IMR-90 (cell line): ENCODE data around the gene LDHB. TPM values are rescaled to one million over a fixed set of nuclear protein-coding genes. Genes with fewer than 3 reads are reported as not detected.

Experiments used
- ATAC-seq: fragments of 200-7000 bp; cut with Tn5 transposase; 2 replicates; pipeline ENCODE4 v1.9.1; 2020; ENCODE audit warnings: low read depth, mild to moderate bottlenecking, moderate library complexity
- BruUV-seq: library from RNA; stranded (reverse); fragments of 400-500 nt; replicated peaks from 2 replicates; lab custom pipeline; 2021; lab: Mats Ljungman, UMichigan
- CTCF ChIA-PET: fragments of 300-600 bp; formaldehyde crosslinking; extraction: SDS; loops from one replicate; lab custom pipeline; 2021; ENCODE audit warnings: antibody characterized with exemption; lab: Yijun Ruan, JAX
- POLR2A ChIA-PET: fragments of 300-600 bp; sonication (Branson Sonifier 250); formaldehyde crosslinking; loops from one replicate; lab custom pipeline; 2022; ENCODE audit warnings: antibody characterized with exemption; ENCODE audit not compliant: unreplicated experiment; lab: Charles Lee
- DNase-seq: peaks from one replicate; pipeline ENCODE4 v3.0.0; 2013
- H2AFZ ChIP-seq: replicated peaks from 2 replicates; pipeline ENCODE3; 2013; ENCODE audit warnings: low read length, mild to moderate bottlenecking; ENCODE audit not compliant: poor library complexity
- H2AK5ac ChIP-seq: 2 replicates; pipeline ENCODE4 v1.6.1; 2013; ENCODE audit warnings: low read depth, low read length, inconsistent platforms
- H2AK9ac ChIP-seq: replicated peaks from 2 replicates; pipeline ENCODE3; 2013; ENCODE audit warnings: mild to moderate bottlenecking, low read depth, low read length, moderate library complexity; ENCODE audit not compliant: poor library complexity
- H2BK120ac ChIP-seq: 2 replicates; pipeline ENCODE4 v1.6.1; 2013; ENCODE audit warnings: low read depth, low read length, inconsistent platforms
- H2BK15ac ChIP-seq: 3 replicates; pipeline ENCODE4 v1.6.1; 2013; ENCODE audit warnings: low read depth, low read length, inconsistent platforms
- H2BK20ac ChIP-seq: 2 replicates; pipeline ENCODE4 v1.6.1; 2013; ENCODE audit warnings: low read depth, mild to moderate bottlenecking, inconsistent platforms, low read length, moderate library complexity
- H2BK5ac ChIP-seq: 2 replicates; pipeline ENCODE4 v1.6.1; 2013; ENCODE audit warnings: mild to moderate bottlenecking, low read depth, low read length, inconsistent platforms; ENCODE audit not compliant: poor library complexity, severe bottlenecking
- H3K14ac ChIP-seq: replicated peaks from 2 replicates; pipeline ENCODE4 v1.6.1; 2013; ENCODE audit warnings: low read depth, low read length, inconsistent platforms
- H3K18ac ChIP-seq: 2 replicates; pipeline ENCODE4 v1.6.1; 2013; ENCODE audit warnings: low read depth, low read length, control low read depth
- H3K23ac ChIP-seq: 2 replicates; pipeline ENCODE4 v1.6.1; 2013; ENCODE audit warnings: low read depth, low read length, inconsistent platforms
- H3K27ac ChIP-seq: 2 replicates; pipeline ENCODE4 v1.5.1; 2013; ENCODE audit warnings: mild to moderate bottlenecking, control low read depth, low read length; ENCODE audit not compliant: insufficient read depth
- H3K27me3 ChIP-seq: 2 replicates; pipeline ENCODE4 v1.6.1; 2013; ENCODE audit warnings: low read length; ENCODE audit not compliant: control insufficient read depth, insufficient read depth
- H3K36me3 ChIP-seq: 2 replicates; pipeline ENCODE4 v1.6.1; 2013; ENCODE audit warnings: low read length, mixed read lengths; ENCODE audit not compliant: control insufficient read depth, insufficient read depth
- H3K4ac ChIP-seq: 2 replicates; pipeline ENCODE4 v1.6.1; 2013; ENCODE audit warnings: low read depth, low read length, inconsistent platforms
- H3K4me1 ChIP-seq: 2 replicates; pipeline ENCODE4 v1.6.1; 2013; ENCODE audit warnings: low read length, mixed read lengths; ENCODE audit not compliant: control insufficient read depth, insufficient read depth
- H3K4me2 ChIP-seq: 2 replicates; pipeline ENCODE4 v1.6.1; 2013; ENCODE audit warnings: low read depth, mild to moderate bottlenecking, control low read depth, low read length, moderate library complexity
- H3K4me3 ChIP-seq: 2 replicates; pipeline ENCODE4 v1.5.1; 2013; ENCODE audit warnings: low read depth, mild to moderate bottlenecking, control low read depth, low read length, moderate library complexity; ENCODE audit not compliant: insufficient read depth
- H3K56ac ChIP-seq: 2 replicates; pipeline ENCODE4 v1.6.1; 2013; ENCODE audit warnings: low read length, inconsistent platforms; ENCODE audit not compliant: insufficient read depth; ENCODE audit errors: extremely low read depth
- H3K79me1 ChIP-seq, 2 experiments: 2 replicates each; pipeline ENCODE4 v1.6.1; 2013; ENCODE audit warnings: low read length in 2 of 2, inconsistent platforms in 1 of 2, low read depth in 1 of 2
- H3K9ac ChIP-seq: 2 replicates; pipeline ENCODE4 v1.6.1; 2013; ENCODE audit warnings: low read depth, low read length, control low read depth
- H3K9me1 ChIP-seq: 2 replicates; pipeline ENCODE4 v1.6.1; 2013; ENCODE audit warnings: low read length, inconsistent platforms; ENCODE audit not compliant: insufficient read depth
- H3K9me3 ChIP-seq: 2 replicates; pipeline ENCODE4 v1.6.1; 2013; ENCODE audit warnings: low read length; ENCODE audit not compliant: control insufficient read depth, insufficient read depth
- H4K20me1 ChIP-seq: 2 replicates; pipeline ENCODE4 v1.6.1; 2013; ENCODE audit warnings: low read length, inconsistent platforms; ENCODE audit not compliant: insufficient read depth
- H4K5ac ChIP-seq: 2 replicates; pipeline ENCODE4 v1.6.1; 2013; ENCODE audit warnings: mild to moderate bottlenecking, low read depth, low read length, control low read depth
- H4K8ac ChIP-seq, 2 experiments: 2 replicates each; pipeline ENCODE4 v1.6.1; 2013; ENCODE audit warnings: low read depth in 2 of 2, low read length in 2 of 2, control low read depth in 1 of 2, inconsistent platforms in 1 of 2
- H4K91ac ChIP-seq: 2 replicates; pipeline ENCODE4 v1.6.1; 2013; ENCODE audit warnings: low read depth, low read length, inconsistent platforms; ENCODE audit not compliant: insufficient read depth
- BHLHE40 ChIP-seq: fragments of 150-350 bp; IDR thresholded peaks from 2 replicates; pipeline ENCODE4 v1.6.1; 2016; ENCODE audit warnings: mild to moderate bottlenecking, low read depth, low read length
- FOS ChIP-seq: fragments of 150-350 bp; IDR thresholded peaks from 2 replicates; pipeline ENCODE4 v1.6.1; 2016; ENCODE audit warnings: low read depth, low read length
- MAFK ChIP-seq: IDR thresholded peaks from 2 replicates; pipeline ENCODE4 v1.6.1; 2012; ENCODE audit warnings: low read depth, low read length, improper control_type of control experiment
- MXI1 ChIP-seq: IDR thresholded peaks from 2 replicates; pipeline ENCODE4 v1.6.1; 2012; ENCODE audit warnings: low read depth, mild to moderate bottlenecking, low read length, moderate library complexity, borderline replicate concordance
- POLR2A ChIP-seq: IDR thresholded peaks from 2 replicates; pipeline ENCODE4 v1.6.1; 2012; ENCODE audit warnings: mild to moderate bottlenecking, low read depth, low read length
- RAD21 ChIP-seq: IDR thresholded peaks from 2 replicates; pipeline ENCODE4 v1.6.1; 2012; ENCODE audit warnings: low read length, improper control_type of control experiment
- RCOR1 ChIP-seq: IDR thresholded peaks from 2 replicates; pipeline ENCODE4 v1.6.1; 2012; ENCODE audit warnings: mild to moderate bottlenecking, low read length, improper control_type of control experiment; ENCODE audit not compliant: insufficient replicate concordance
- RFX5 ChIP-seq: IDR thresholded peaks from 2 replicates; pipeline ENCODE4 v1.8.0; 2012; ENCODE audit warnings: low read depth, mild to moderate bottlenecking, low read length, moderate library complexity
- whole genome bisulfite sequencing, 2 experiments: methylation state at CpG; one replicate each; pipeline versions ENCODE4 v1.1.5 to v1.1.7; 2013; ENCODE audit warnings: missing lambda C conversion rate in 2 of 2; ENCODE audit not compliant: insufficient read length in 1 of 2; ENCODE audit errors: extremely low coverage in 2 of 2; 5-methylcytosine and 5-hydroxymethylcytosine counted together
- dilution Hi-C: fragments of 300-500 bp; cut with HindIII; formaldehyde crosslinking; loops from one replicate; pipeline ENCODE4 v1.14.3; 2018; ENCODE audit warnings: low sequenced_read_pairs; ENCODE audit not compliant: unreplicated experiment
- in situ Hi-C: fragments of 300-500 bp; cut with MboI; formaldehyde crosslinking; loops from 3 replicates; pipeline ENCODE4 v1.14.3; 2019; ENCODE audit warnings: low sequenced_read_pairs, inconsistent platforms, mixed read lengths
- intact Hi-C: fragments of 100-400 bp; cut with micrococcal nuclease; formaldehyde crosslinking; loops from 2 replicates; pipeline ENCODE4 v1.10.0; 2022
- polyA plus RNA-seq, 3 experiments: library from polyadenylated mRNA; depleted of rRNA; stranded (reverse); fragments of >200 nt; gene quantifications; 2 replicates each; pipeline ENCODE4 v1.2.3, GENCODE V29; 2012; ENCODE audit warnings: low replicate concordance in 1 of 3
- total RNA-seq: library from RNA; depleted of rRNA; stranded (reverse); fragments of >200 nt; gene quantifications from 2 replicates; pipeline ENCODE4 v1.2.3, GENCODE V29; 2012
- TF ChIP-seq, protein P1 (sequence below): conservative IDR thresholded peaks from 2 replicates; pipeline ENCODE4 v1.5.1; 2012; ENCODE audit warnings: mild to moderate bottlenecking, low read depth, low read length, improper control_type of control experiment

LDHB gene
- total and polyA plus RNA-seq, 2 of the 4 experiments (the other 2 are of a cell fraction), result 623 to 630 TPM

DNA sequence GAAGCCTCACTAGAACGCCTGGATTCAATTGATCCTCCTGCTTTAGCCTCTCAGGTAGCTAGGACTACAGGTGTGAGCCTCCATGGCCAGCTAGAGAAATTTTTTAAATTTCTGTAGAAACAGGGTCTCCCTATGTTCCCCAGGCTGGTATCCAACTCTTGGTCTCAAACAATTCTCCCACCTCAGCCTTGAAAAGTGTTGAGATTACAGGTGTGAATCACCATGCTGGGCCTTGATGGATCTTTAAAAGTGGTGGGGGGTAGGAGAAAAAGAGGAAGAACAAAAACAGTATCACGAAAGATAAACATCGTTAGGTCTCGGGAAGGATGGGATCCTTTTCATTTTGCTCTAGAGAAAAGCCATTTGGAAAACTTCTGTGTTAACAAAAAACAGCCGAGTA, 57.4 kb downstream of the LDHB start:
- BruUV-seq, result no TSS peak
- Histone ChIP-seq H3K4me2 (no peak overlapping the region), H3K27me3 (0 out of 2 replicates have a peak, but pooled peaks cover 2% of the 10 kb centered on the region), H4K20me1 (no peaks in the 10 kb centered on the region), H3K79me1 (no peaks in the 10 kb centered on the region), H2AK9ac (no peak overlapping the region), H3K18ac (no peak overlapping the region), H3K14ac (no peak overlapping the region), H3K9ac (no peak overlapping the region), H3K4ac (no peak overlapping the region), H3K4me3 (no peak overlapping the region), H3K9me1 (no peaks in the 10 kb centered on the region), H4K91ac (no peak overlapping the region), H2BK120ac (no peak overlapping the region), H2BK5ac (no peak overlapping the region), H2AK5ac (no peak overlapping the region), H3K9me3 (no peaks in the 10 kb centered on the region), H2AFZ (no peak overlapping the region), H3K27ac (no peak overlapping the region), H4K8ac (no peak overlapping the region), H2BK15ac (no peak overlapping the region), H3K23ac (no peak overlapping the region), H3K36me3 (no peaks in the 10 kb centered on the region), H2BK20ac (no peak overlapping the region), H3K4me1 (no peaks in the 10 kb centered on the region), H3K56ac (no peak overlapping the region), H4K5ac (no peak overlapping the region)
- ATAC-seq (no peak), DNase-seq (no peak)
- intact Hi-C loops, result loop anchor here (10.0 kb wide), 1 partner anchor 415 kb away; no protein-coding TSS in a partner anchor
- whole genome bisulfite sequencing, 2 experiments, result no CpG with 5 or more reads among the region's 5 CpGs
- in situ Hi-C loops, result loop anchor here (10.0 kb wide), 1 partner anchor 75 kb away; no protein-coding TSS in a partner anchor
- ChIA-PET POLR2A (no interaction called here), CTCF (no interaction called here)
- no peak for TF ChIP-seq MAFK
- TF ChIP-seq RAD21, result no peak
- no peak for TF ChIP-seq BHLHE40
- TF ChIP-seq FOS, result no peak
- no peak for TF ChIP-seq RCOR1
- no peak for TF ChIP-seq RFX5
- TF ChIP-seq, protein P1, sequence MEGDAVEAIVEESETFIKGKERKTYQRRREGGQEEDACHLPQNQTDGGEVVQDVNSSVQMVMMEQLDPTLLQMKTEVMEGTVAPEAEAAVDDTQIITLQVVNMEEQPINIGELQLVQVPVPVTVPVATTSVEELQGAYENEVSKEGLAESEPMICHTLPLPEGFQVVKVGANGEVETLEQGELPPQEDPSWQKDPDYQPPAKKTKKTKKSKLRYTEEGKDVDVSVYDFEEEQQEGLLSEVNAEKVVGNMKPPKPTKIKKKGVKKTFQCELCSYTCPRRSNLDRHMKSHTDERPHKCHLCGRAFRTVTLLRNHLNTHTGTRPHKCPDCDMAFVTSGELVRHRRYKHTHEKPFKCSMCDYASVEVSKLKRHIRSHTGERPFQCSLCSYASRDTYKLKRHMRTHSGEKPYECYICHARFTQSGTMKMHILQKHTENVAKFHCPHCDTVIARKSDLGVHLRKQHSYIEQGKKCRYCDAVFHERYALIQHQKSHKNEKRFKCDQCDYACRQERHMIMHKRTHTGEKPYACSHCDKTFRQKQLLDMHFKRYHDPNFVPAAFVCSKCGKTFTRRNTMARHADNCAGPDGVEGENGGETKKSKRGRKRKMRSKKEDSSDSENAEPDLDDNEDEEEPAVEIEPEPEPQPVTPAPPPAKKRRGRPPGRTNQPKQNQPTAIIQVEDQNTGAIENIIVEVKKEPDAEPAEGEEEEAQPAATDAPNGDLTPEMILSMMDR, result no peak
- TF ChIP-seq MXI1, result no peak
- TF ChIP-seq POLR2A, result no peak
- dilution Hi-C loops, result no loop called here
